GM13977 (cell line): ENCODE results near the gene ST7L.

Source experiments
- DNase-seq: peaks from one replicate; pipeline ENCODE4 v3.0.0; 2012; ENCODE audit warnings: low spot score
- CTCF ChIP-seq: IDR thresholded peaks from 2 replicates; pipeline ENCODE4 v1.5.1; 2012; ENCODE audit warnings: mild to moderate bottlenecking, control low read depth; ENCODE audit not compliant: insufficient read depth; ENCODE audit errors: extremely low read depth, missing control alignments
- in situ Hi-C: fragments of 300-500 bp; cut with MboI; formaldehyde crosslinking; loops from one replicate; pipeline ENCODE4 v1.12.0; 2022; ENCODE audit warnings: low sequenced_read_pairs, low pct_unique_long_range_greater_than_20kb, mixed read lengths, inconsistent platforms; ENCODE audit not compliant: unreplicated experiment

The ST7L gene

GRCh38 chr1:112576240-112576639 lies 42.7 kb downstream of the ST7L start:
- in situ Hi-C loops, result no loop called here
- no peak for TF ChIP-seq CTCF
- DNase-seq, result no peak

- in situ Hi-C loops, result no loop called here
- no peak for DNase-seq
- no peak for TF ChIP-seq CTCF
These were observed 43.7 kb downstream of the ST7L start for GRCh38 chr1:112575154-112575804.

GRCh38 chr1:112565800-112566199 lies 53.1 kb downstream of the ST7L start:
- no peak for DNase-seq
- TF ChIP-seq CTCF, result no peak
- in situ Hi-C loops, result no loop called here

- DNase-seq, result no peak
- in situ Hi-C loops, result no loop called here
- no peak for TF ChIP-seq CTCF
These were observed 54.9 kb downstream of the ST7L start for GRCh38 chr1:112564081-112564480.

GRCh38 chr1:112563341-112563740 lies 55.6 kb downstream of the ST7L start:
- in situ Hi-C loops, result no loop called here
- TF ChIP-seq CTCF, result no peak
- DNase-seq, result no peak

GRCh38 chr1:112558634-112559033 lies 60.3 kb downstream of the ST7L start:
- in situ Hi-C loops, result no loop called here
- no peak for TF ChIP-seq CTCF
- no peak for DNase-seq
